ENCODE measurements around the gene DET1.
"Not testable (repeated sequence)": the region's sequence is repeated elsewhere in the genome, so short reads cannot be mapped to it uniquely, and the experiment has no call there.

Gene DET1

GRCh38 chr15:88546248-88547129 is at the start of gene DET1:
Gene DET1 (minus strand): TSS chr15:88546681. CDS start chr15:88531705, 14,976 bp downstream.
- DNase-seq (ENCODE audit: low spot score): peak; percentile 96

- no peak for DNase-seq (ENCODE audit: low spot score)
Observed at GRCh38 chr15:88591384-88591783, 44.9 kb upstream of the DET1 start.

GRCh38 chr15:88590759-88591158 is 44.3 kb upstream of the DET1 start:
- DNase-seq (ENCODE audit: low spot score): no peak

- no peak for DNase-seq (ENCODE audit: low spot score)
Observed at GRCh38 chr15:88586401-88587162, 40.1 kb upstream of the DET1 start.

- no peak for DNase-seq (ENCODE audit: low spot score)
Observed at GRCh38 chr15:88580532-88580931, 34.1 kb upstream of the DET1 start.

GRCh38 chr15:88579322-88579721 is 32.8 kb upstream of the DET1 start:
- no peak for DNase-seq (ENCODE audit: low spot score)

- no peak for DNase-seq (ENCODE audit: low spot score)
Observed at GRCh38 chr15:88574655-88575054, 28.2 kb upstream of the DET1 start.

GRCh38 chr15:88574077-88574476 is 27.6 kb upstream of the DET1 start:
- DNase-seq (ENCODE audit: low spot score): no peak

- DNase-seq (ENCODE audit: low spot score): no peak
Observed at GRCh38 chr15:88571852-88572259, 25.4 kb upstream of the DET1 start.

GRCh38 chr15:88571153-88571851 is 24.8 kb upstream of the DET1 start:
- DNase-seq (ENCODE audit: low spot score): no peak

- DNase-seq (ENCODE audit: low spot score): no peak
Observed at GRCh38 chr15:88568589-88568988, 22.1 kb upstream of the DET1 start.

- no peak for DNase-seq (ENCODE audit: low spot score)
Observed at GRCh38 chr15:88564741-88565140, 18.3 kb upstream of the DET1 start.

GRCh38 chr15:88563638-88564037 is 17.2 kb upstream of the DET1 start:
- DNase-seq (ENCODE audit: low spot score): no peak

- not testable (repeated sequence) for DNase-seq (ENCODE audit: low spot score)
Observed at GRCh38 chr15:88559565-88559964, 13.1 kb upstream of the DET1 start.

GRCh38 chr15:88558026-88558425 is 11.5 kb upstream of the DET1 start:
- not testable (repeated sequence) for DNase-seq (ENCODE audit: low spot score)

GRCh38 chr15:88548009-88548408 is 1.5 kb upstream of the DET1 start:
- not testable (repeated sequence) for DNase-seq (ENCODE audit: low spot score)

GRCh38 chr15:88545578-88546247 is 768 bp downstream of the DET1 start:
- DNase-seq (ENCODE audit: low spot score): not testable (repeated sequence)

GRCh38 chr15:88543065-88543776 is 3.3 kb downstream of the DET1 start:
- no peak for DNase-seq (ENCODE audit: low spot score)

GRCh38 chr15:88542342-88542733 is 4.1 kb downstream of the DET1 start:
- DNase-seq (ENCODE audit: low spot score): no peak

- no peak for DNase-seq (ENCODE audit: low spot score)
Observed at GRCh38 chr15:88541709-88542341, 4.7 kb downstream of the DET1 start.

GRCh38 chr15:88541111-88541510 is 5.4 kb downstream of the DET1 start:
- not testable (repeated sequence) for DNase-seq (ENCODE audit: low spot score)

Measured in globus pallidus (tissue), 1 donor.